Esophagus squamous epithelium (tissue), 5 donors: ENCODE data around the gene BEND4. TPM values are rescaled to one million over a fixed set of nuclear protein-coding genes. Genes with fewer than 3 reads are reported as not detected.

Source experiments
- DNase-seq: peaks from one replicate; lab custom pipeline; 2025; lab: John Stamatoyannopoulos, UW
- H3K27ac ChIP-seq, 4 donors: fragments of 200-600 bp; sonication (generic); one replicate each; pipeline ENCODE4 v1.5.1; 2016 to 2019; ENCODE audit warnings: mild to moderate bottlenecking in 1 of 4
- H3K27me3 ChIP-seq, 4 donors: fragments of 200-600 bp; sonication (generic); 1 replicate in 3 of 4; 2 replicates in 1 of 4; pipeline versions ENCODE4 v1.5.1 to v1.6.0; 2017 to 2021; ENCODE audit warnings: antibody characterized with exemption in 1 of 4
- H3K36me3 ChIP-seq, 3 donors: fragments of 200-600 bp; sonication (generic); one replicate each; pipeline ENCODE4 v1.5.1; 2016 to 2019
- H3K4me1 ChIP-seq, 3 donors: fragments of 200-600 bp; sonication (generic); one replicate each; pipeline ENCODE4 v1.5.1; 2017 to 2019
- H3K4me3 ChIP-seq, 4 donors: fragments of 200-600 bp; sonication (generic); 1 replicate in 3 of 4; 2 replicates in 1 of 4; pipeline ENCODE4 v1.5.1; 2016 to 2019; ENCODE audit warnings: mild to moderate bottlenecking in 2 of 4, moderate library complexity in 1 of 4
- H3K9me3 ChIP-seq, 3 donors: fragments of 200-600 bp; sonication (generic); one replicate each; pipeline ENCODE4 v1.5.1; 2016 to 2019
- CTCF ChIP-seq, 6 experiments: fragments of 450-650 bp in 4 of 6; fragments of 200-600 bp in 2 of 6; sonication (generic) in 2 of 6; IDR thresholded peaks; one replicate each; pipeline ENCODE4 v1.5.1; 2016 to 2019; ENCODE audit warnings: antibody characterized with exemption in 6 of 6, mild to moderate bottlenecking in 4 of 6, moderate library complexity in 4 of 6
- POLR2A ChIP-seq, 4 donors: fragments of 450-650 bp; IDR thresholded peaks; one replicate each; pipeline ENCODE4 v1.6.1; 2017; ENCODE audit warnings: antibody characterized with exemption in 4 of 4, mild to moderate bottlenecking in 4 of 4, moderate library complexity in 3 of 4
- WGBS, 2 donors: methylation state at CpG; one replicate each; pipeline ENCODE4 v1.1.5; 2018; 5-methylcytosine and 5-hydroxymethylcytosine counted together
- intact Hi-C: fragments of 100-400 bp; cut with DNase I; formaldehyde crosslinking; loops from one replicate; pipeline ENCODE4 v1.15.0; 2022
- total RNA-seq, 4 donors: library from RNA; depleted of rRNA; stranded (reverse); fragments of >200 nt; gene quantifications; one replicate each; pipeline ENCODE4 v1.1.0, GENCODE V29; 2016
- donor health status: DM: yes; HTN: yes; CAD: no.

Gene BEND4
- total RNA-seq, 4 donors from 2014 or later: under 0.01 TPM; not detected in 3

DNA sequence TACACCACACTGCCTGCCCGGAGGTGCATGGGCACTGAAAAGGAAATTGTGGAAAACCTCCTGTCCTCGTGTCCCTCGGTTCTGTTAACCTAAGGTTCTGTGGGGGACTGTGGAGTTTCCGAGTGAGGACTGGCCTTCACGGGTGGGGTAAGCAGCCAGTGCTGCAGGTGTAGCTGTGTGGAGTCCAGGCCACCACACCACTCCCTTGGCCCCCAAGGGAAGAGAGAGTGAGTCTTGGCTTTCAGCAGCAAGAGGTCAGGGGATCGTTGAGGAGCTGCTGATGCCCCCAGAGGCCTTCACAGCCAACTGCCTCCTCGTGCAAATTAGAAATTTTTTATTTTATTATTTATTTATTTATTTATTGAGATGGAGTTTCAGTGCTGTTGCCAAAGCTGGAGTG is 20.4 kb downstream of the BEND4 start:
- Histone ChIP-seq H3K36me3 (no peaks in the 10 kb centered on the region), H3K4me1 (no peaks in the 10 kb centered on the region), H3K4me3 (no peak overlapping the region), H3K9me3 (no peaks in the 10 kb centered on the region), H3K27ac (no peak overlapping the region), H3K27me3 (no peaks in the 10 kb centered on the region)
- DNase-seq: no peak
- TF ChIP-seq CTCF (IDR thresholded peaks at IDR 0.05) (no peak), POLR2A (IDR thresholded peaks at IDR 0.05) (no peak)
- intact Hi-C loops: no loop called here
- 78 to 82% methylated on average over 7 of the region's 7 CpGs for WGBS, 2 donors

- Histone ChIP-seq H3K9me3 (no peaks in the 10 kb centered on the region), H3K36me3 (no peaks in the 10 kb centered on the region), H3K27me3 (no peaks in the 10 kb centered on the region), H3K4me1 (no peaks in the 10 kb centered on the region), H3K4me3 (no peak overlapping the region), H3K27ac (no peak overlapping the region)
- intact Hi-C loops: no loop called here
- no peak for TF ChIP-seq CTCF (IDR thresholded peaks at IDR 0.05)
- no peak for TF ChIP-seq POLR2A (IDR thresholded peaks at IDR 0.05)
- 66 to 69% methylated on average over 2 of the region's 2 CpGs for WGBS, 2 donors
- no peak for DNase-seq
These were observed 29.3 kb downstream of the BEND4 start for GRCh38 chr4:42123071-42123644.

GRCh38 chr4:42122237-42122636 is 30.2 kb downstream of the BEND4 start:
- TF ChIP-seq CTCF (IDR thresholded peaks at IDR 0.05): no peak
- no peak for TF ChIP-seq POLR2A (IDR thresholded peaks at IDR 0.05)
- 69 to 76% methylated on average over 2 to 4 of the region's 4 CpGs for WGBS, 2 donors
- H3K9me3 ChIP-seq: no peaks in the 10 kb centered on the region

DNA sequence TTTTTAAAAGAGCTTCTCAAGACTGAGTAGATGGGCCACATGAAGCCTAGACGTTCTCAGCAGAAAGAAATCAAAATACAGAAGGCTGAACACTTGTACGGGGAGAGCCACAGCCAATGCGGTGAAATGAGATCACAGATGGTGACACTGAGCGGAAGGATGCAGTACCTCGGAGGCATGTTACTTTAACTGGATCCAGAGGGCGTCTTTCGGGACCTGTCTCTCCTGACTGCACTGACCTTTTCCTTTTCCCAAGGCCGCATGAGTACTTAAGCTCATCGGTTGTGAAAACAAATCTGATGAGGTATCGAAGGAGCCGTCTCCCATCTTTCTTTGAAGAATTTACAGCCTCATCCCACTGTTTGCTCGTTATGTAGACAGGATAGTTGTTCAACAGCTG is 32.6 kb downstream of the BEND4 start:
- Histone ChIP-seq H3K36me3 (no peaks in the 10 kb centered on the region), H3K27me3 (no peaks in the 10 kb centered on the region), H3K4me3 (no peak overlapping the region), H3K4me1 (no peaks in the 10 kb centered on the region), H3K9me3 (no peaks in the 10 kb centered on the region), H3K27ac (no peak overlapping the region)
- WGBS, 2 donors: 57 to 59% methylated on average over 12 of the region's 12 CpGs
- DNase-seq: no peak
- TF ChIP-seq CTCF (IDR thresholded peaks at IDR 0.05) (no peak), POLR2A (IDR thresholded peaks at IDR 0.05) (no peak)
- intact Hi-C loops: no loop called here

More at GRCh38 chr4:42122237-42122636, 30.2 kb downstream of the BEND4 start:
- H3K27ac ChIP-seq: no peak overlapping the region
- no peaks in the 10 kb centered on the region for H3K27me3 ChIP-seq
- DNase-seq: no peak
- H3K36me3 ChIP-seq: no peaks in the 10 kb centered on the region
- intact Hi-C loops: no loop called here
- no peaks in the 10 kb centered on the region for H3K4me1 ChIP-seq
- no peak overlapping the region for H3K4me3 ChIP-seq

DNA sequence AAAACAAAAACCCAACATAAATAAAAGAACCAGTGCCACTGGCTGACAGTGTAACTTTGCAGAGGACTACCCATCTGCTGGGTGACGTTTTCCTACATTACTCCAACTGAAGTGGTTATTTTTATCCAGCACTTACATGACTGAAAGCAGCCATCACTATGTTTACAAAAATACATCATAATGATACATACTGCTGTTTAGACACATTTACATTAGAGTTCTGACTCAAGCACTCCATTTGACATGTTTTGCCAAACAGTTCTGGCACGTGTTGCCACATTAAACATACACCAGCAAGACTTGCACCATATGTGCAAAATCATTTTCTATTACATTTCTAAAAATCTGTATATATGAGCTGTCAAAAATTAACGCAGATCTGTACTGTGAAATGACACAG is 39.6 kb downstream of the BEND4 start:
- Histone ChIP-seq H3K4me1 (no peaks in the 10 kb centered on the region), H3K27me3 (peaks cover 0 to 12% (median 0%) of the 10 kb centered on the region in 4 donors), H3K36me3 (no peaks in the 10 kb centered on the region), H3K9me3 (no peaks in the 10 kb centered on the region), H3K27ac (no peak overlapping the region), H3K4me3 (no peak overlapping the region)
- intact Hi-C loops: no loop called here
- WGBS, 2 donors: 47 to 49% methylated on average over 3 of the region's 3 CpGs
- no peak for DNase-seq
- TF ChIP-seq POLR2A (IDR thresholded peaks at IDR 0.05) (no peak), CTCF (IDR thresholded peaks at IDR 0.05) (no peak)
